Ishikawa (cell line): ENCODE measurements around the gene GPATCH2L.

Experiments used
- CEBPB ChIP-seq: IDR thresholded peaks from 2 replicates; pipeline ENCODE4 v1.6.1; 2012
- CREB1 ChIP-seq: IDR thresholded peaks from 2 replicates; pipeline ENCODE4 v1.6.1; 2012; ENCODE audit warnings: low read depth
- EGR1 ChIP-seq: IDR thresholded peaks from 2 replicates; pipeline ENCODE4 v1.6.1; 2012
- EP300 ChIP-seq: IDR thresholded peaks from 2 replicates; pipeline ENCODE4 v1.6.1; 2012; ENCODE audit warnings: borderline replicate concordance
- FOXM1 ChIP-seq: IDR thresholded peaks from 2 replicates; pipeline ENCODE4 v1.6.1; 2012; ENCODE audit warnings: low read depth, borderline replicate concordance
- MAX ChIP-seq: IDR thresholded peaks from 2 replicates; pipeline ENCODE4 v1.6.1; 2012
- NFIC ChIP-seq: IDR thresholded peaks from 2 replicates; pipeline ENCODE4 v1.6.1; 2012
- RAD21 ChIP-seq: IDR thresholded peaks from 2 replicates; pipeline ENCODE4 v1.6.1; 2012; ENCODE audit warnings: low read depth
- TAF1 ChIP-seq: IDR thresholded peaks from 2 replicates; pipeline ENCODE4 v1.6.1; 2012; ENCODE audit warnings: low read depth, mild to moderate bottlenecking
- TCF12 ChIP-seq: IDR thresholded peaks from 2 replicates; pipeline ENCODE4 v1.6.1; 2012; ENCODE audit warnings: low read depth
- TEAD4 ChIP-seq: IDR thresholded peaks from 2 replicates; pipeline ENCODE4 v1.6.1; 2012
- USF1 ChIP-seq: IDR thresholded peaks from 2 replicates; pipeline ENCODE4 v1.6.1; 2012
- YY1 ChIP-seq: IDR thresholded peaks from 2 replicates; pipeline ENCODE4 v1.6.1; 2012; ENCODE audit warnings: low read depth
- ZBTB7A ChIP-seq: IDR thresholded peaks from 2 replicates; pipeline ENCODE4 v1.6.1; 2012; ENCODE audit warnings: low read depth
- TF ChIP-seq, protein P1 (sequence below): IDR thresholded peaks from 2 replicates; pipeline ENCODE4 v1.6.1; 2012; ENCODE audit warnings: low read depth, mild to moderate bottlenecking

Gene GPATCH2L

DNA sequence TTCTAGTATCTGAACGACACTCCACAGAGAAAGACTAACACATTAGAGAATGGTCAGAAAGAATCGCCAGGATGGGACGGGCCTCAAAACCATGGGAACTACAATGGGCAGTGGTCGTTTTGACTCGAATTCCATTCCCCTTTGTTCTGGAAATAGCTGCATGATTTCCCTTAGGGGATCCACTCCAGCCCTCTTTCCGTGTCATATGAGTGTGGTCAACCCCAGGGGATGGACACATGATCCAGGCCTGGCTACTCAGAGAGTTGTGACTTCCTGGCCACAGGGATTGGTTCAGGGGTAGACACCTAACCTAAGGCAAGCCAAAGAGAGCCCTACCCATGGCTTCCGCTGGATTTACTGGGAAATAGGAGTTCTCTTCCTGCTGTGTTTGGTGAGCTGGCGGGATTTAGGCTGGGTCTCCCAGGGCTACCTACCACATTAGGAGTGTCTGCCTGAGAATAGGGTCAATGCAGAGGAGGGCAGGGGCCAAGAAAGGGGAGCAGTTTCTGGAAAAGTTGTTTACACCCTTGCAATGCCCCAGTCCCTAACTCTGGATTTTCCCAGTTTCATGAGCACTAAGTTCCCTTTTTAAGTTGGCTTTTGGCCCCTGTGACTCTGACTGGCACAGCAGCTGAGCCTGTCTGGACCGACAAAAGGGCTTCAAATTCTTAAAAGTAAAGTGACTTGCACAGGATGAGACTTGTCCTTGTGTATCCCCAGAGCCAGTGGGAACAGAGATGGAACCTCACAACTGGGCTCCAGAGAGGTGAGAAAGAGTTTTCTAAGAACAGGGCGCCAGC is 28.1 kb upstream of the GPATCH2L start:
- TF ChIP-seq, protein P1, sequence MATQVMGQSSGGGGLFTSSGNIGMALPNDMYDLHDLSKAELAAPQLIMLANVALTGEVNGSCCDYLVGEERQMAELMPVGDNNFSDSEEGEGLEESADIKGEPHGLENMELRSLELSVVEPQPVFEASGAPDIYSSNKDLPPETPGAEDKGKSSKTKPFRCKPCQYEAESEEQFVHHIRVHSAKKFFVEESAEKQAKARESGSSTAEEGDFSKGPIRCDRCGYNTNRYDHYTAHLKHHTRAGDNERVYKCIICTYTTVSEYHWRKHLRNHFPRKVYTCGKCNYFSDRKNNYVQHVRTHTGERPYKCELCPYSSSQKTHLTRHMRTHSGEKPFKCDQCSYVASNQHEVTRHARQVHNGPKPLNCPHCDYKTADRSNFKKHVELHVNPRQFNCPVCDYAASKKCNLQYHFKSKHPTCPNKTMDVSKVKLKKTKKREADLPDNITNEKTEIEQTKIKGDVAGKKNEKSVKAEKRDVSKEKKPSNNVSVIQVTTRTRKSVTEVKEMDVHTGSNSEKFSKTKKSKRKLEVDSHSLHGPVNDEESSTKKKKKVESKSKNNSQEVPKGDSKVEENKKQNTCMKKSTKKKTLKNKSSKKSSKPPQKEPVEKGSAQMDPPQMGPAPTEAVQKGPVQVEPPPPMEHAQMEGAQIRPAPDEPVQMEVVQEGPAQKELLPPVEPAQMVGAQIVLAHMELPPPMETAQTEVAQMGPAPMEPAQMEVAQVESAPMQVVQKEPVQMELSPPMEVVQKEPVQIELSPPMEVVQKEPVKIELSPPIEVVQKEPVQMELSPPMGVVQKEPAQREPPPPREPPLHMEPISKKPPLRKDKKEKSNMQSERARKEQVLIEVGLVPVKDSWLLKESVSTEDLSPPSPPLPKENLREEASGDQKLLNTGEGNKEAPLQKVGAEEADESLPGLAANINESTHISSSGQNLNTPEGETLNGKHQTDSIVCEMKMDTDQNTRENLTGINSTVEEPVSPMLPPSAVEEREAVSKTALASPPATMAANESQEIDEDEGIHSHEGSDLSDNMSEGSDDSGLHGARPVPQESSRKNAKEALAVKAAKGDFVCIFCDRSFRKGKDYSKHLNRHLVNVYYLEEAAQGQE = no peak
- TF ChIP-seq EGR1 = no peak
- no peak for TF ChIP-seq CEBPB

DNA sequence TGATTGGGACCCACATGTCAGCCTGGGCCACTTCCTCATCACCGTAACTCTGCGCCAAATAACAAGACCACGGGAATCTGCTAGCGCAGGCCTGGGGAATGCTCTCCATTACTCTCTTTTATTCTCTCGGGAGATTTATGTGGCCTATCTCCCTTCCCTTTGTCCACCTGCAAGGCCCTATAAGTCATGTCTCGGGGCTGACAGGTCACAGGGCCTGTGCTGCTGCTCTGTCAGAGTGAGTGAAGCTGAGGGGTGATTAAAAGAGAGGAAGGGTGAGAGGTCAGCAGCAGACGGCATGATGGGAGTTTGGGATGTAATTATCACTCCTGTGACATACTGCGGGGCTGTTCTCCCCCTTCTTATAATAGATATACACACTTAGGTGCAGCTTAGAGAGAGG is 26.2 kb upstream of the GPATCH2L start:
- no peak for TF ChIP-seq TAF1
- TF ChIP-seq, protein P1 = no peak
- TF ChIP-seq RAD21 = no peak
- TF ChIP-seq MAX = no peak
- TF ChIP-seq CREB1 = no peak
- no peak for TF ChIP-seq USF1
- no peak for TF ChIP-seq EP300
- TF ChIP-seq CEBPB = no peak
- TF ChIP-seq ZBTB7A = no peak
- no peak for TF ChIP-seq NFIC
- TF ChIP-seq EGR1 = no peak
- no peak for TF ChIP-seq TCF12
- TF ChIP-seq YY1 = no peak
- no peak for TF ChIP-seq FOXM1
- no peak for TF ChIP-seq TEAD4

DNA sequence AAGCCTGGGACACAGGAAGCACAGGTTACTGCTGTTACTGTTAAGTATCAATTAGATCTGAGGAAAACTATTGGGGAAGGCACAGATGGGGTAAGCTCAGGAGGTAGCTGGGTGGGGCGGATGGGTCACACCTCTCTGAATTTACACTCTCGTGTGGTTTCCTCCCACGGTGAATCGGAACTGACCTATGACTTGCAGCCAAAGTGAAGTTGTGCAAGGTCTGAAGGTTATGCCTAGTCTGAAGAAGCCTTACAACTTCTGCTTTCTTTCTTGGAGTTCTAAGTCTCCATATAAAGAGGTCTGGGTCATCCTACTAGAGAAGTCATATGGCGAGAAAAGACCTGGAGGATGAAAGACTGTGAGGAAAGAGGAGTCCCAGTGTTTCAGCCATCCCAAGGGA is 25.6 kb upstream of the GPATCH2L start:
- TF ChIP-seq EP300 = no peak
- TF ChIP-seq, protein P1 = no peak
- no peak for TF ChIP-seq MAX
- TF ChIP-seq TAF1 = no peak
- no peak for TF ChIP-seq RAD21
- no peak for TF ChIP-seq YY1
- TF ChIP-seq TEAD4 = no peak
- TF ChIP-seq FOXM1 = no peak
- TF ChIP-seq EGR1 = no peak
- no peak for TF ChIP-seq CREB1
- TF ChIP-seq TCF12 = no peak
- no peak for TF ChIP-seq ZBTB7A
- no peak for TF ChIP-seq USF1
- TF ChIP-seq NFIC = no peak
- TF ChIP-seq CEBPB = no peak

DNA sequence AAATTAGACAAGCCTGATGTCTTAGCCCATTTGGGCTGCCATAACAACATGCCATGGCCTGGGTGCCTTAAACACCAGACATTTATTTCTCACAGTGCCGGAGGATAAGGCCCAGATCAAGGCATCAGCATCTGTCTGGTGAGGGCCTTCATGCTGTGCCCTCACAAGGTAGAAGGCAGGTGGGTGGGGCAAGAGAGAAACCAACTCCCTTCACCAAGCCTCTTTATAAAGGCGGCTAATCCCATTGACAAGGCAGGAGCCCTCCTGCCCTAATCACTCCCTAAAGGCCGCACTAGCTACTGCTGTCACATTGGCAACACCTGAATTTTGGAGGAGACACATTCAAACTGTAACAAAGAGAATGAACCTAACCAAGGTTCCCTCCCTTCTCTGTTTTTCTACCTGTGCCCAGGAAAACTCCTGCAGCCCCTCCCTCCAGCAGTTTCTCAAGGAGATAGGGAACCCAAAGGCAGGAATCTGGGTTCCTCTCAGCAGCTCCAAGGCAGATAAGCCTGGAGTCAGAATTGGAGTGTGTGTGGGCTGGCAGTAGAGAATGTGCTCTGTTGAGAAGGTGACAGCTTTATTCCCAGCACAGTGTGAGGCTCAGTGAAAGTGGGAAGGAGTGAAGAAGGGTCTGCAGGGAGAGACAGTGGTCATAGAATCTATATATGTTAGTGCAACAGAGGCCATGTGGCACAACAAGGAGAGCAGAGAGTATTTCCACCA is 21.7 kb upstream of the GPATCH2L start:
- TF ChIP-seq CEBPB (no peak), YY1 (no peak), TCF12 (no peak), CREB1 (no peak), EP300 (no peak), NFIC (no peak), TEAD4 (no peak), RAD21 (no peak), ZBTB7A (no peak), MAX (no peak), EGR1 (no peak), TAF1 (no peak), USF1 (no peak), FOXM1 (no peak)
- TF ChIP-seq, protein P1 = no peak
